Caco-2 (cell line): ENCODE measurements around the gene KLHL1. TPM values are rescaled to one million over a fixed set of nuclear protein-coding genes. Genes with fewer than 3 reads are reported as not detected.

Experiments used
- BruUV-seq: library from RNA; stranded (reverse); fragments of 400-500 nt; replicated peaks from 2 replicates; lab custom pipeline; 2021; lab: Mats Ljungman, UMichigan
- CTCF ChIA-PET: fragments of 300-600 bp; sonication (Branson Sonifier 250); formaldehyde crosslinking; loops from one replicate; lab custom pipeline; 2022; ENCODE audit warnings: antibody characterized with exemption; lab: Charles Lee
- POLR2A ChIA-PET: fragments of 300-600 bp; sonication (Branson Sonifier 250); formaldehyde crosslinking; loops from one replicate; lab custom pipeline; 2022; ENCODE audit warnings: antibody characterized with exemption; lab: Charles Lee
- DNase-seq, 2 experiments: peaks; one replicate each; pipeline versions ENCODE4 v3.0.0 to v3.0.0-alpha.2; 2020 to 2022
- H3K27me3 ChIP-seq: replicated peaks from 2 replicates; pipeline ENCODE4 v1.6.0; 2011; ENCODE audit warnings: low read length; ENCODE audit not compliant: control insufficient read depth, insufficient read depth
- H3K36me3 ChIP-seq: 2 replicates; pipeline ENCODE4 v1.5.1; 2011; ENCODE audit warnings: low read length; ENCODE audit not compliant: control insufficient read depth, insufficient read depth
- H3K4me1 ChIP-seq: fragments of 250-450 bp; sonication (Bioruptor Pico); 2 replicates; pipeline ENCODE4 v1.5.1; 2020; ENCODE audit warnings: mild to moderate bottlenecking
- H3K4me3 ChIP-seq: 2 replicates; pipeline ENCODE4 v1.5.1; 2011; ENCODE audit warnings: low read depth, mild to moderate bottlenecking, control low read depth, low read length
- H3K9me3 ChIP-seq: fragments of 250-450 bp; sonication (Bioruptor Pico); 2 replicates; pipeline ENCODE4 v1.5.1; 2020; ENCODE audit warnings: mild to moderate bottlenecking, moderate library complexity
- H3K27ac Mint-ChIP-seq: one replicate; pipeline ENCODE4 v1.8.0; 2022; ENCODE audit warnings: mixed read lengths; ENCODE audit not compliant: unreplicated experiment
- H3K27me3 Mint-ChIP-seq: one replicate; pipeline ENCODE4 v1.8.0; 2022; ENCODE audit warnings: mixed read lengths; ENCODE audit not compliant: insufficient read depth, unreplicated experiment
- H3K36me3 Mint-ChIP-seq: one replicate; pipeline ENCODE4 v1.8.0; 2022; ENCODE audit warnings: mild to moderate bottlenecking, mixed read lengths; ENCODE audit not compliant: insufficient read depth, unreplicated experiment
- H3K4me1 Mint-ChIP-seq: one replicate; pipeline ENCODE4 v1.8.0; 2022; ENCODE audit warnings: low read depth, mixed read lengths; ENCODE audit not compliant: unreplicated experiment
- H3K4me3 Mint-ChIP-seq: one replicate; pipeline ENCODE4 v1.8.0; 2022; ENCODE audit warnings: mild to moderate bottlenecking, moderate library complexity, mixed read lengths; ENCODE audit not compliant: unreplicated experiment
- H3K9me3 Mint-ChIP-seq: one replicate; pipeline ENCODE4 v1.8.0; 2022; ENCODE audit warnings: mixed read lengths; ENCODE audit not compliant: unreplicated experiment
- CTCF ChIP-seq, 2 experiments: fragments of 200-600 bp in 1 of 2; IDR thresholded peaks; 1 replicate in 1 of 2; 2 replicates in 1 of 2; pipeline versions ENCODE4 v1.5.1 to v1.8.0; 2011 to 2022; ENCODE audit warnings: antibody characterized with exemption in 1 of 2, control low read depth in 1 of 2, inconsistent platforms in 1 of 2, low read depth in 1 of 2, low read length in 1 of 2, mild to moderate bottlenecking in 1 of 2, moderate library complexity in 1 of 2; ENCODE audit not compliant: insufficient read depth in 1 of 2, severe bottlenecking in 1 of 2, unreplicated experiment in 1 of 2
- intact Hi-C: fragments of 100-400 bp; cut with micrococcal nuclease; formaldehyde crosslinking; loops from one replicate; pipeline ENCODE4 v1.10.0; 2022; ENCODE audit not compliant: unreplicated experiment
- total RNA-seq: library from RNA; stranded (reverse); gene quantifications from 2 replicates; pipeline ENCODE4 v1.2.3, GENCODE V29; 2022

Gene KLHL1
- total RNA-seq, 1 experiment from 2014 or later: not detected

DNA sequence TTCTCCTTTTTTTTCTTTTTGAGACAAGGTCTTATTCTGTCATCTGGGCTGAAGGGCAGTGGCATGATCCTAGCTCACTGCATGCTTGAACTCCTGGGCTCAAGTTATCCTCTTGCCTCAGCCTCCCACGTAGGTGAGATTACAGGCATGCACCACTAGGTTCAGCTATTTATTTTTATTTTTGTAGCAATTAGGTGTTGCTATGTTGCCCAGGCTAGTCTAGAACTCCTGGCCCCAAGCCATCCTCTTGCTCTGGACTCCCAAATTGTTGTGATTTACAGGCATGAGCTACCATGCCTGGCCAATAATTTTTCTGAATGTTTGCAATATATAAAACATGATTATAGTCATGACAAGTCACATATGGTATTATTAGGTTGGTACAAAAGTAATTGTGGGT, 161.7 kb downstream of the KLHL1 start:
- Histone ChIP-seq H3K4me3 (no peak overlapping the region), H3K9me3 (no peaks in the 10 kb centered on the region), H3K27me3 (no peaks in the 10 kb centered on the region), H3K36me3 (no peaks in the 10 kb centered on the region), H3K4me1 (no peaks in the 10 kb centered on the region)
- no peaks in the 10 kb centered on the region for H3K27me3 Mint-ChIP-seq
- intact Hi-C loops: no loop called here
- H3K4me3 Mint-ChIP-seq: no peak overlapping the region
- no peak overlapping the region for H3K27ac Mint-ChIP-seq
- no peaks in the 10 kb centered on the region for H3K4me1 Mint-ChIP-seq
- no peaks in the 10 kb centered on the region for H3K9me3 Mint-ChIP-seq
- BruUV-seq: no TSS peak
- no peak for TF ChIP-seq CTCF (IDR thresholded peaks at IDR 0.05; ENCODE audit: insufficient read depth in 1 of 2, low read depth in 1 of 2, low read length in 1 of 2, severe bottlenecking in 1 of 2, unreplicated experiment in 1 of 2)
- H3K36me3 Mint-ChIP-seq: no peaks in the 10 kb centered on the region
- no peak for DNase-seq
- ChIA-PET CTCF (no interaction called here), POLR2A (no interaction called here)

DNA sequence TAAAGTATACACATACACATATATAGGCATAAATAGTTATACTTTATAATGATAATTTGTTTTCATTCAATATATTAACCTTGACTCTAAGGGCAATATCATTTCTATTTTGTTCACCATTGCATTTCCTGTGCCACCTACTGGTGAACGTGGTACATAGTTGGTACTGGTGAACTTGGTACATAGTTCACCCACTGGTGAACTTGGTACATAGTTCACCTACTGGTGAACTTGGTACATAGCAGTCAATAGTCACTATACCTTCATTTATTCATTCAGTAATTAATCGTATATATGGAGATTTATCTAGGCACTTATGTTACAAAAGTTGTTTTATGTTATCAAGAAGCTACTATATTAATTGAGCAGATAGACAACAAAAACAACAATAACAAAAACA, 173.2 kb downstream of the KLHL1 start:
- Histone ChIP-seq H3K9me3 (no peaks in the 10 kb centered on the region), H3K27me3 (no peaks in the 10 kb centered on the region), H3K4me1 (no peaks in the 10 kb centered on the region), H3K4me3 (no peak overlapping the region), H3K36me3 (no peaks in the 10 kb centered on the region)
- BruUV-seq: no TSS peak
- DNase-seq: peak in 1 of 2 experiments; percentile 16
- Mint-ChIP-seq H3K27ac (no peak overlapping the region), H3K4me1 (no peaks in the 10 kb centered on the region), H3K9me3 (no peaks in the 10 kb centered on the region), H3K4me3 (no peak overlapping the region), H3K27me3 (no peaks in the 10 kb centered on the region), H3K36me3 (no peaks in the 10 kb centered on the region)
- ChIA-PET POLR2A (no interaction called here), CTCF (no interaction called here)
- intact Hi-C loops: loop anchor here (2.0 kb wide), 1 partner anchor 398 kb away; no protein-coding TSS in a partner anchor
- TF ChIP-seq CTCF (IDR thresholded peaks at IDR 0.05; ENCODE audit: insufficient read depth in 1 of 2, low read depth in 1 of 2, low read length in 1 of 2, severe bottlenecking in 1 of 2, unreplicated experiment in 1 of 2): peak; percentile 48 to 58

GRCh38 chr13:69928262-69928661, 180.0 kb downstream of the KLHL1 start:
- BruUV-seq: no TSS peak
- Histone ChIP-seq H3K4me3 (no peak overlapping the region), H3K4me1 (no peaks in the 10 kb centered on the region), H3K9me3 (no peaks in the 10 kb centered on the region), H3K36me3 (no peaks in the 10 kb centered on the region), H3K27me3 (no peaks in the 10 kb centered on the region)
- Mint-ChIP-seq H3K9me3 (no peaks in the 10 kb centered on the region), H3K4me3 (no peak overlapping the region), H3K27me3 (no peaks in the 10 kb centered on the region), H3K27ac (no peak overlapping the region), H3K4me1 (no peaks in the 10 kb centered on the region), H3K36me3 (no peaks in the 10 kb centered on the region)
- TF ChIP-seq CTCF (IDR thresholded peaks at IDR 0.05; ENCODE audit: insufficient read depth in 1 of 2, low read depth in 1 of 2, low read length in 1 of 2, severe bottlenecking in 1 of 2, unreplicated experiment in 1 of 2): no peak
- CTCF ChIA-PET: no interaction called here
- intact Hi-C loops: no loop called here
- POLR2A ChIA-PET: no interaction called here
- DNase-seq: no peak
